Measurements from ENCODE around the gene ALKBH6.
A peak's percentile ranks its signal among the peaks of the same experiment; 100 is the strongest.

Gene ALKBH6

GRCh38 chr19:36030264-36031148, 16.5 kb upstream of the ALKBH6 start:
- no peak for DNase-seq

DNA sequence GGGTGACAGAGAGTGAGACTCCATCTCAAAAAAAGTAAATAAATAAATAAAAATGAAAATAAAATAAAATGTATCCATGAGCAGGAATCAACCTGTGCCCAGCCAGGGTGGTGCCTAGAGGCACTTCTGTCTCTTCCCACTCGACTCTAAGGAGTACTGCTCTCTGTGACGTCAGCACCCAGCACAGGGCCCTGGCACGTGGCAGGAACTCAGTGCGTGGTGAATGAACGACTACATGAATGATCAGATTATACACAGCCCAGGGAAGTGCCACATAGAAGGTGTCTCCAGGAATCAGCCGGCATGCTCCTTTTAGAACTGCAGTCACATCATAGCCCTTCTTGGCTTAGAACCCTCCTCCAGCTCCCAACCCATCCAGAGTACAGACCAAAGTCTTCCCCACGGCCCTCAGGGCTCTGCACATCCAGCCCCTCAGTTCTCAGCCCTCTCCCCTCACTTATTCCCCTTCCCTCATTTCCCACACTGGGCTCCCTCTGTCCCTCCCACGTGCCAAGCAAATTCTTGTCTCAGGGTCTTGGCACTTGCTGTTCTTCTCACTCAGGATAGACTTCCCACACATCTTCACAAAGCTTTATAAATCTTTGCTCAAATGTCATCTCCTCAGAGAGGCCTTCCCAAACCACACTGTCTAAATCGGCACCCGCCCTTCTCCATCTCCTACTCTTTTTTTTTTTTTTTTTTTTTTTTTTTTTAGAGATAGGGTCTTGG, 14.5 kb upstream of the ALKBH6 start:
- DNase-seq: no peak

GRCh38 chr19:36027696-36028095, 13.7 kb upstream of the ALKBH6 start:
- DNase-seq: no peak

GRCh38 chr19:36026091-36026876, 12.3 kb upstream of the ALKBH6 start:
- DNase-seq: no peak

DNA sequence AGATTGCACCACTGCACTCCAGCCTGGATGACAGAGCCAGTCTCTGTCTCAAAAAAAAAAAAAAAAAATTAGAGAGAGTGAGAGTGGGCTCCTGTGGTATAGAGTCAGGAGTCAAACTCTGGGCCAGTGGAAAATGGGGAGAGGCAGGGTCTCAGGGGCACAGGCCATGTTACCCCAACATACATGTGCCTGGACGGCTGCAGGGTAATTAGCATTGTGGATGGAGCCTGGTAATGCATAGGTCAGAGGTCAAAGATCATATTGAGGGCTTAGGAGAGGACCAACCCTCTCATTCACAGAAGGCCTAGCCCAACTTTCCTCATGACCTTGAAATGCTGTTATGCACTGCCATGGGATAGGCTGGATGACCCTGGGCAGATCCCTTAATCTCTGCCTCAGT, 11.5 kb upstream of the ALKBH6 start:
- DNase-seq: no peak

- DNase-seq: no peak
Measured at GRCh38 chr19:36023432-36023831, 9.4 kb upstream of the ALKBH6 start.

GRCh38 chr19:36019061-36019670, 5.2 kb upstream of the ALKBH6 start:
- DNase-seq: no peak

DNA sequence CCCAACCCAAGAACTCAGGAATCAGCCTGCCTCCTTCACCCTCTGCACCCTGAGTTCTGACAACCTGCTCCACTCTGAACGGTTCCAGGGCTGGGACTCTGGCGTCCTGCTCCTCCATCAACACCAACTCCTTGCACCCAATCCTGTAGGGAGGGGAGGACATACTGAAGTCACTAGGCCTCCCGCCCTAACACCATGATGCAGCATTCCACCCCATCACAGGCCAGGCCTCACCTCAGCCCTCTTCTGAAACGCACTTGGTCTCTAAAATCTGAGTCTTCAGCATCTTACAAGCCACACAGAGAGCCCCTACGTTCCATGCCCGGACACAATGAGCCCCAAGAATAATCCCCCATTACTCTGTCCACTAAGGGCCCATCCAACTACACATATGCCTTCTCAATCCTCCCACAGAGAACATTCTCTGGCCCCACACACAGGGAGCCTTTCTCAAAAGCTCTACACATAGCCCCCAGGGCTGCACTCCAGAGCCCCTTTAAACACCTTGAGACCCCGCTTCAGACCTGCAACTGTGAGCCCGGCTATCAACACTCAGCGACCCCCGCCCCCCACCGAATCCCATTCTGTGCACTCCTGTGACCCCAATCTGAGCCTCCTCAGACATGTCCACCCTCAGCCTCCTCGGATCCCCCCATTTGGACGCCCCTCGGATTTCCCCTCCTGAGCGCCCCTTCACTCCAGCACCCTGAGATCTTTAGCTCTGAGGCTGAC, 567 bp downstream of the ALKBH6 start:
- no peak for DNase-seq

DNA sequence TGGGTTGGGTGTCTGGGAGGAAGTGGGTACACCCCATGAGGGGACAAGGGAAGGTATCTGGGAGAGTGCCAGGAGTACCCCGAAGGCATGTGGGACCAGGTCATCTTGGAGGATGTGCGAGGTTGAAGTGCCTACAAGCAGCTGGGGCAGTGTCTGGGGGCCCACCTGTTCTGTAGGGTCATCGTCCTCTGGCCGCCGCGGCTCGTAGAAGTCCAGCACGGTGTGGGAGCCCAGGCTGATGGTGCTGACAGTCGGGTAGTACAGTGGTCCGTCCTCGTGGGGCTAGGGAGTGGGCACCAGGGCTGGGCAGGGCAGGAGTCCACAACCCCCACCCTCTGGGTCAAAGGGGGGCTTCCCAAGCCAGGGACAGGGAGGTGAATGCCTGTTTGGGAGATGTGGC, 3.6 kb downstream of the ALKBH6 start:
- DNase-seq: no peak

DNA sequence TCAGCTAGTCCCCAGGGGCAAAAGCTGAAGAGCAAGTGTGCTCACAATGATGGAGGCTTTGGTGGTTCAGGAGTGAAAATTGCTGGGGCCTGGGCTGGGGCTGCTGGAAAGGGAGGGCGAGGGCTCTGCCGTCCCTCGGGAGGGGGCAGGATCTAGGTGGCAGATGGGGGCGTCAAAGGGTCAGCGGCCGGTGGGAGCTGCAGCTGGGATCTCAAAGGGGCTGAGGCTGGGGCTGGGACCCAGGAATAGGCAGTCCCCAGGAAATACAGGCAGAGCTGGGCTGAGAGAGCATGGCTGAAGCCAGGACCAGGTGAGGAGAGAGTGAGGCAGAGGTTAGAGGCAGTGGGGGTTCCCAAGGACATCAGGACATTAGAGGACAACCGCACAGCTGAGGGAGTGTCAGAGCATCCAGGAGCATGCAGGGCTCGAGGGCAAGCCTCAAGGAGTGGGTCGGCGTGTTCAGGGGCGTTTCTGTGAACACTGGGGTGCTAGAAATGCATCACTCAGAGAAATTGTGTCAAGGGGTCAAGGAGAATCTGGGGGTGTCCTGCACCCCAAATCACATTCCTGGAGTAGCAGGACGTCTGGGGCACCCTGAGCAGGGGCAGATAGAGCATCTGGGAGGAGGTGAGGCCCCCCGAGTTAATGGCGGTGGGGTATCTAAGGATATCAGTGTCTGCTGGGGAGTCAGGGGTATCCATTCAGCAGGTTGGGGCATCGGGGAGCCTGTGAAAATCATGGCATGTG, 4.2 kb downstream of the ALKBH6 start:
- DNase-seq: no peak

- peak in 1 of 2 experiments; percentile 12 for DNase-seq
Measured at GRCh38 chr19:36009220-36009619, 4.8 kb downstream of the ALKBH6 start.

GRCh38 chr19:36008336-36008978, 5.6 kb downstream of the ALKBH6 start, which contains the start of gene SYNE4:
SYNE4 (minus strand) TSS chr19:36008813; CDS start chr19:36008681, 132 bp downstream.
- DNase-seq: no peak

DNA sequence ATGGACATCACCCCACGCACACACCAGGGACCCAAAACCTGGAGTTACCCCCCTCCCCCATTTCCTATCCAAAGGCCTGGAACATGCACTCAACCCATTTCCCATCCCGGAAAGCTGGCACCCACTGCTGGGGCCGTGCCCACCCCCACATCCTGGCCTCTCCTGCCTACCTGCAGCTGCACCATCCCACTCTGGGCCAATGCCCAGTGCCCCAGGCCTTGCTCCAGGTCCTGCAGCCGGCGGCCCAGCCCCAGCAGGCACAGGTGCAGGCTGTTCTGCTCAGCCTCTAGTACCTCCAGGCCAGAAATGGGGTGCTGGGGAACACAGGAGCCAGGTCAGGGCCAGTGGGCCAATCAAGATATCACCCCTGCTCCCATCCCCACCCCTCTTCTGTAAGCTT, 7.1 kb downstream of the ALKBH6 start:
- no peak for DNase-seq

DNA sequence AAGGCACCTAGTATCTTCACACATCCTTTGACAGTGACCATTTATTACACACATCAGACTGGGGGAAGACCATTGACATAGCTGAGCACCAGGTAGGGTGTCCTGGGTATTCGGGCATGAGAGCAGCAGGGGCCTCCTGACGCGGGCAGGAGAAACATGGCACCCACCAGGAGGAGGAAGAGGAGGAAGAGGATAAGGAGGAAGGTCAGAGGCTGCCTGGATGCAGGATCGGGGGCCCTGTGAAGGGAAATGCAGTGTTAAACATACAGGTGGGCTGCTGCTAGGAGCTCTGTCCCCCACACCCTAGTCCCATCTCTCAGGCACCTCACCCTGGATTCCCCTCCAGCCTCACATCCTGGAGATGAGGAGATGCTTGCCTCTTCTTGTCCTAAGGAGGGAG, 10.7 kb downstream of the ALKBH6 start:
- DNase-seq: no peak

- no peak for DNase-seq
Measured at GRCh38 chr19:36001605-36002004, 12.4 kb downstream of the ALKBH6 start.

DNA sequence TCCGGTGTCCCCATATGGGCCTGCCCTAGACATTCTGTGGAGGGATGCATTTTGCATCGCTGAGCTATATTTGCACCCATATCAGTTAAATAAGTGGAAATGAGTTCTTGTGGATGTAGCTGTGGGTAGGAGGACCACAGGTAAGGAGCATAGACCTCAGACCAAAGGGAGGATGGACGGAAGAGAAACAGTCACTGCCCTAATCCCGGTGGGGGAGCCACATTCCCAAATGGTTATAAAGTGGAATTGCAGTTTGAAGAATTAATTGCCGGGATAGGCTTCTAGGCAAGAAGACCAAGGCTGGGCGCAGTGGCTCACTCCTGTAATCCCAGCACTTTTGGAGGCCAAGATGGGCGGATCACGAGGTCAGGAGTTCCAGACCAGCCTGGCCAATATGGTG, 17.2 kb downstream of the ALKBH6 start:
- DNase-seq: no peak

DNA sequence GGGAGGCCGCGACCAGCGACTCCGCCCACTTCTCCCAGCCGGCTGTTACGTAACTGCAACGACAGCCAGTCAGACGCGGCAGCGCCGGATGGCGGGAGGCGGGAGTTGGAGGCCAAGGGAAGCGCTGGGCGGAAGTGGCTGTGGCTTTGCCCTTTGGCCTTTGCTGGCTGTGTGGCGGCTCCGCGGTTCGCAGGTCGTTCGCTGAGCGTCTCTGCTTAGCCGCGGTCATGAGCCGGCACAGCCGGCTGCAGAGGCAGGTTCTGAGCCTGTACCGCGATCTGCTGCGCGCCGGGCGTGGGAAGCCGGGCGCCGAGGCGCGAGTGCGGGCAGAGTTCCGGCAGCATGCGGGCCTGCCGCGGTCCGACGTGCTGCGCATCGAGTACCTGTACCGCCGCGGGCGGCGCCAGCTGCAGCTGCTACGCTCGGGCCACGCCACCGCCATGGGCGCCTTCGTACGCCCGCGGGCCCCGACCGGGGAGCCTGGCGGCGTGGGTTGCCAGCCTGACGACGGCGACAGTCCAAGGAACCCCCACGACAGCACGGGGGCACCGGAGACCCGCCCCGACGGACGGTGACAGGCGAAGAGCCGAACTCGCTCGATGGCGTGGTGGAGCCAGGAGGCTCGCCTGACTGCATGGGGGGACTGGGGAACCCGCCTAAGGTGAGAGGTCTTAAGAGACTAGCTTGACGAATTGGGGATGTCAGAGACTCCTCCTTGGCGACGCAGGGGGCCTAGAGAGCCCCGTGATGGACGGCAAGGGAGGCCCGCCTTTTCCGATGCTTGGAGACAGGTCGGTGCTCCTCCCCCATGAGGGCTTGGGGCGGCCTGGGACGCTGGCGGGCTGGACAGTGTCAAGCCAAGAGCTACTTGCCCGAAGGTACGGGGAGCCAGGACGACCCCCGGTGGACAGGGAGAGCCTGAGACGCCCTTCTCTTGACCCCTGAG, 18.7 kb downstream of the ALKBH6 start, which contains the start of gene SDHAF1:
Gene SDHAF1 (plus strand): TSS at position 141 of the 946 bp plus-strand sequence. CDS start 87 bp downstream, at position 228.
- peak; percentile 43 to 84 for DNase-seq

DNA sequence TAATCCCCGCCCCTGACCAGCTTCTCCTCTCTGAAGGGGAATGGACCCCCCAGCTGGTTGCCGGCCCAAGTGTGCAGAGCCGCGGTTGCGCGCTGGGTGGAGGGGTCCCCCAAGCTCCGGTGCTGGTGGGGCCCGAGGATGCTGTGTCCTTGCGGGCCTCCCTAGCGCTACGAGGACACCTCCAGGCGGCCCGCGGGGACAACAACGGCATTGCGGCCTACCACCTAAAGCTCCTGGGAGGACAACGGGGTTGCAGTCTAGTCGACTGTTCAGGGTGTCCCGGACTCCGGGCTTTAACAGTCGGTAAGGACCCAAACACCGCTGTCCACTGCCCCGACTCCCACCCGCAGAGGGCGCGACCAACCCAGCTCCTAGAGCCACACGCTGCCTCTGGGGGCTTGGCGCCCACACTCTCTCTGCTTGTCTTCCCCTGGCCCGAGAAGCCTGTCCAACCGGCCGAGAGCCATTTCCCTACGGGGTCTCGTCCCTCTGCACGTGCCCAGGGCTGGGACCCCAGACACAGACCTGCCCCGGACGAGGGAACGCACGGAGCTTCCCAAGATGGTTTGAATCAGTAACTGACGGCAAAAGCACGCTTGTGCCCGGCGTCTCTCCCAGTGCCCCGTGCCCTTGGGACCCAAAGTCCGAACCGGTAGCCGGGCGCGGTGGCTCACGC, 20.0 kb downstream of the ALKBH6 start:
- no peak for DNase-seq
